H1 (cell line): ENCODE results near the gene TDRKH. TPM values are rescaled to one million over a fixed set of nuclear protein-coding genes. Genes with fewer than 3 reads are reported as not detected.

Experiments
- CTCF ChIA-PET: fragments of 300-600 bp; sonication (Branson Sonifier 250); formaldehyde crosslinking; loops from one replicate; lab custom pipeline; 2021; ENCODE audit not compliant: partially characterized antibody; lab: Charles Lee
- POLR2A ChIA-PET: fragments of 300-600 bp; sonication (Branson Sonifier 250); formaldehyde crosslinking; loops from one replicate; lab custom pipeline; 2021; ENCODE audit warnings: inconsistent platforms; ENCODE audit not compliant: partially characterized antibody; lab: Charles Lee
- DNase-seq, 2 experiments: peaks; one replicate each; pipeline versions ENCODE4 v3.0.0 to v3.0.0-alpha.2; 2010 to 2022; ENCODE audit warnings: low spot score in 2 of 2, low read depth in 1 of 2, mixed read lengths in 1 of 2
- FAIRE-seq: peaks from 2 replicates; lab custom pipeline; 2011; peaks lifted over from hg19 to GRCh38; lab: Jason Lieb, UNC
- H2AFZ ChIP-seq: 2 replicates; pipeline ENCODE4 v1.8.1; 2012; ENCODE audit warnings: low read length, inconsistent platforms
- H2AK5ac ChIP-seq: 2 replicates; pipeline ENCODE4 v1.6.1; 2013; ENCODE audit warnings: low read depth, low read length
- H2BK120ac ChIP-seq: replicated peaks from 2 replicates; pipeline ENCODE3; 2013; ENCODE audit warnings: low read depth, low read length, inconsistent platforms
- H2BK12ac ChIP-seq: 2 replicates; pipeline ENCODE4 v1.6.1; 2013; ENCODE audit warnings: low read depth, low read length
- H2BK15ac ChIP-seq: 2 replicates; pipeline ENCODE4 v1.6.1; 2013; ENCODE audit warnings: low read length
- H2BK20ac ChIP-seq: 2 replicates; pipeline ENCODE4 v1.6.1; 2013; ENCODE audit warnings: low read length
- H2BK5ac ChIP-seq: 2 replicates; pipeline ENCODE4 v1.6.1; 2013; ENCODE audit warnings: low read depth, low read length
- H3K14ac ChIP-seq: 2 replicates; pipeline ENCODE4 v1.6.1; 2013; ENCODE audit warnings: inconsistent platforms; ENCODE audit not compliant: insufficient read length
- H3K18ac ChIP-seq: 2 replicates; pipeline ENCODE4 v1.6.1; 2013; ENCODE audit warnings: low read length; ENCODE audit errors: extremely low read depth
- H3K23ac ChIP-seq: 2 replicates; pipeline ENCODE4 v1.6.1; 2013; ENCODE audit warnings: inconsistent platforms; ENCODE audit not compliant: insufficient read length
- H3K23me2 ChIP-seq: 2 replicates; pipeline ENCODE4 v1.6.1; 2013; ENCODE audit warnings: low read depth, low read length
- H3K27ac ChIP-seq: 2 replicates; pipeline ENCODE4 v1.6.1; 2011; ENCODE audit warnings: low read depth, low read length, inconsistent platforms
- H3K27me3 ChIP-seq, 4 experiments: replicated peaks in 1 of 4; 1 replicate in 1 of 4; 2 replicates in 3 of 4; pipeline versions ENCODE4 v1.6.1 to v1.8.1; 2011 to 2013; ENCODE audit warnings: low read length in 3 of 4, mild to moderate bottlenecking in 3 of 4, inconsistent platforms in 2 of 4, mixed read lengths in 2 of 4, moderate library complexity in 1 of 4; ENCODE audit not compliant: control insufficient read depth in 3 of 4, insufficient read depth in 3 of 4; ENCODE audit errors: extremely low read depth in 1 of 4
- H3K36me3 ChIP-seq, 4 experiments: 2 replicates each; pipeline versions ENCODE4 v1.6.1 to v1.8.1; 2011 to 2013; ENCODE audit warnings: mild to moderate bottlenecking in 4 of 4, low read length in 3 of 4, moderate library complexity in 2 of 4, control low read depth in 1 of 4, inconsistent platforms in 1 of 4; ENCODE audit not compliant: insufficient read depth in 4 of 4, control insufficient read depth in 2 of 4
- H3K4ac ChIP-seq: replicated peaks from 2 replicates; pipeline ENCODE3; 2013; ENCODE audit warnings: low read length, low read depth, mixed read lengths, inconsistent platforms; ENCODE audit not compliant: insufficient read length
- H3K4me1 ChIP-seq, 4 experiments: replicated peaks in 1 of 4; 1 replicate in 1 of 4; 2 replicates in 3 of 4; pipeline versions ENCODE4 v1.6.1 to v1.8.1; 2011 to 2013; ENCODE audit warnings: low read length in 3 of 4, inconsistent platforms in 2 of 4, mixed read lengths in 1 of 4; ENCODE audit not compliant: insufficient read depth in 4 of 4, control insufficient read depth in 3 of 4
- H3K4me2 ChIP-seq, 2 experiments: 2 replicates each; pipeline versions ENCODE4 v1.6.1 to v1.8.1; 2011 to 2013; ENCODE audit warnings: low read depth in 2 of 2, low read length in 2 of 2, control low read depth in 1 of 2, inconsistent platforms in 1 of 2, mild to moderate bottlenecking in 1 of 2; ENCODE audit not compliant: insufficient read depth in 1 of 2
- H3K4me3 ChIP-seq, 4 experiments: fragments of 200-600, 300-600 bp in 1 of 4; sonication (generic), shearing (Covaris generic), sonication (Bioruptor Twin) in 1 of 4; 2 replicates each; pipeline versions ENCODE4 v1.5.1 to v1.8.1; 2011 to 2016; ENCODE audit warnings: low read length in 4 of 4, low read depth in 3 of 4, control low read depth in 2 of 4, inconsistent platforms in 2 of 4, mild to moderate bottlenecking in 2 of 4, mixed read lengths in 1 of 4, moderate library complexity in 1 of 4; ENCODE audit not compliant: insufficient read depth in 2 of 4; ENCODE audit errors: extremely low read depth in 1 of 4
- H3K56ac ChIP-seq: replicated peaks from 2 replicates; pipeline ENCODE3; 2013; ENCODE audit warnings: low read depth, mild to moderate bottlenecking, mixed read lengths, low read length, inconsistent platforms; ENCODE audit not compliant: insufficient read length
- H3K79me1 ChIP-seq: 2 replicates; pipeline ENCODE4 v1.6.1; 2013; ENCODE audit warnings: low read depth, low read length, control low read depth
- H3K79me2 ChIP-seq, 2 experiments: 2 replicates each; pipeline versions ENCODE4 v1.6.1 to v1.8.1; 2012 to 2013; ENCODE audit warnings: low read length in 2 of 2, mild to moderate bottlenecking in 2 of 2, inconsistent platforms in 1 of 2; ENCODE audit not compliant: insufficient read depth in 2 of 2, control insufficient read depth in 1 of 2
- H3K9ac ChIP-seq, 4 experiments: replicated peaks in 1 of 4; 1 replicate in 1 of 4; 2 replicates in 3 of 4; pipeline versions ENCODE4 v1.6.1 to v1.8.1; 2011 to 2013; ENCODE audit warnings: low read depth in 3 of 4, low read length in 3 of 4, control low read depth in 2 of 4, mild to moderate bottlenecking in 2 of 4, moderate library complexity in 2 of 4, inconsistent platforms in 1 of 4; ENCODE audit errors: extremely low read depth in 1 of 4
- H3K9me3 ChIP-seq, 2 experiments: 2 replicates each; pipeline versions ENCODE4 v1.6.1 to v1.8.1; 2012 to 2013; ENCODE audit warnings: mild to moderate bottlenecking in 2 of 2, moderate library complexity in 2 of 2, control low read depth in 1 of 2, inconsistent platforms in 1 of 2, low read depth in 1 of 2, low read length in 1 of 2, mixed read lengths in 1 of 2; ENCODE audit not compliant: insufficient read depth in 2 of 2
- H4K20me1 ChIP-seq, 2 experiments: replicated peaks in 1 of 2; 2 replicates each; pipeline versions ENCODE3 to v1.8.1; 2011 to 2013; ENCODE audit warnings: inconsistent platforms in 2 of 2, low read length in 2 of 2, mild to moderate bottlenecking in 1 of 2; ENCODE audit not compliant: insufficient read depth in 2 of 2, control insufficient read depth in 1 of 2
- H4K5ac ChIP-seq: 2 replicates; pipeline ENCODE4 v1.6.1; 2013; ENCODE audit warnings: low read length, low read depth, mixed read lengths, inconsistent platforms; ENCODE audit not compliant: insufficient read length
- H4K8ac ChIP-seq: 2 replicates; pipeline ENCODE4 v1.8.0; 2013; ENCODE audit warnings: mild to moderate bottlenecking, moderate library complexity, low read length, inconsistent platforms; ENCODE audit not compliant: insufficient read depth; ENCODE audit errors: extremely low read depth
- H4K91ac ChIP-seq: replicated peaks from 2 replicates; pipeline ENCODE3; 2013; ENCODE audit warnings: low read length, mixed read lengths, inconsistent platforms; ENCODE audit not compliant: insufficient read length
- BCL11A ChIP-seq, 2 experiments: IDR thresholded peaks; one replicate each; pipeline ENCODE4 v1.6.1; 2011; ENCODE audit warnings: low read depth in 2 of 2, low read length in 2 of 2, mild to moderate bottlenecking in 2 of 2
- CBX5 ChIP-seq: fragments of 300-800, 300-1000 bp; sonication (generic); IDR thresholded peaks from 2 replicates; pipeline ENCODE4 v1.7.1; 2016; ENCODE audit warnings: antibody characterized with exemption, low read length, low read depth
- CBX8 ChIP-seq: fragments of 300-800, 300-1000 bp; sonication (generic); IDR thresholded peaks from 2 replicates; pipeline ENCODE4 v1.7.1; 2016; ENCODE audit warnings: low read depth, low read length, borderline replicate concordance
- FOSL1 ChIP-seq: IDR thresholded peaks from 2 replicates; pipeline ENCODE4 v1.6.1; 2011; ENCODE audit warnings: mild to moderate bottlenecking, low read depth, low read length, moderate library complexity; ENCODE audit not compliant: insufficient read depth
- HDAC2 ChIP-seq, 2 experiments: fragments of 300-600 bp in 1 of 2; sonication (generic) in 1 of 2; IDR thresholded peaks; 2 replicates each; pipeline ENCODE4 v1.6.1; 2011 to 2012; ENCODE audit warnings: low read depth in 2 of 2, low read length in 2 of 2, mild to moderate bottlenecking in 2 of 2, moderate library complexity in 2 of 2, borderline replicate concordance in 1 of 2, inconsistent platforms in 1 of 2
- HDAC6 ChIP-seq: IDR thresholded peaks from one replicate; pipeline ENCODE4 v1.7.1; 2012; ENCODE audit warnings: low read depth, mild to moderate bottlenecking, inconsistent platforms, low read length, moderate library complexity
- JUN ChIP-seq: IDR thresholded peaks from 2 replicates; pipeline ENCODE4 v1.6.1; 2011; ENCODE audit warnings: low read depth, mild to moderate bottlenecking, improper control_type of control experiment, low read length
- KDM4A ChIP-seq: IDR thresholded peaks from one replicate; pipeline ENCODE4 v1.7.1; 2012; ENCODE audit warnings: low read depth, mild to moderate bottlenecking, moderate library complexity, low read length, inconsistent platforms; ENCODE audit not compliant: severe bottlenecking
- MAFK ChIP-seq: IDR thresholded peaks from 2 replicates; pipeline ENCODE4 v1.6.1; 2012; ENCODE audit warnings: low read depth, mild to moderate bottlenecking, improper control_type of control experiment, low read length
- POLR2A ChIP-seq, 2 experiments: IDR thresholded peaks; 1 replicate in 1 of 2; 2 replicates in 1 of 2; pipeline ENCODE4 v1.6.1; 2011; ENCODE audit warnings: low read depth in 2 of 2, low read length in 2 of 2, mild to moderate bottlenecking in 2 of 2; ENCODE audit errors: control extremely low read depth in 1 of 2
- SIX5 ChIP-seq: IDR thresholded peaks from 2 replicates; pipeline ENCODE4 v1.6.1; 2011; ENCODE audit warnings: mild to moderate bottlenecking, low read depth, low read length
- SP2 ChIP-seq: IDR thresholded peaks from 2 replicates; pipeline ENCODE4 v1.6.1; 2012; ENCODE audit warnings: mild to moderate bottlenecking, low read length, inconsistent platforms
- TBP ChIP-seq: IDR thresholded peaks from 2 replicates; pipeline ENCODE4 v1.6.1; 2011; ENCODE audit warnings: low read depth, low read length, improper control_type of control experiment
- ZNF274 ChIP-seq: IDR thresholded peaks from 2 replicates; pipeline ENCODE4 v1.7.0; 2012; ENCODE audit warnings: low read length, borderline replicate concordance; ENCODE audit errors: extremely low read depth
- WGBS, 2 experiments: shearing (Covaris generic) in 1 of 2; methylation state at CpG; one replicate each; pipeline versions ENCODE4 v1.1.6 to v1.1.7; 2013 to 2015; ENCODE audit warnings: low lambda C conversion rate in 2 of 2, mixed read lengths in 2 of 2, inconsistent platforms in 1 of 2, low coverage in 1 of 2, missing lambda C conversion rate in 1 of 2; ENCODE audit not compliant: insufficient replicate concordance in 2 of 2, insufficient coverage in 1 of 2, insufficient read length in 1 of 2; ENCODE audit errors: extremely low coverage in 1 of 2, missing lambda C conversion rate in 1 of 2; 5-methylcytosine and 5-hydroxymethylcytosine counted together
- polyA plus RNA-seq, 7 experiments: library from polyadenylated mRNA; depleted of rRNA in 3 of 7; stranded (reverse) in 5 of 7; unstranded in 2 of 7; fragments of >200 nt in 5 of 7; fragments of 200-250 nt in 2 of 7; gene quantifications; 1 replicate in 5 of 7; 2 replicates in 1 of 7; 4 replicates in 1 of 7; pipeline versions ENCODE4 v1.2.1 to v1.2.3, GENCODE V29; 2011 to 2013; ENCODE audit warnings: missing spikeins in 2 of 7, mixed read lengths in 2 of 7
- total RNA-seq: library from RNA; stranded (reverse); fragmentation: NEBNext Ultra II Directional; extraction: Animal tissue kit (Norgen Biotek cat#: 25700); gene quantifications from 2 replicates; pipeline ENCODE4 v1.2.1, GENCODE V29; 2021

TDRKH gene
- total and polyA plus RNA-seq, 2 of the 8 experiments (the other 6 are each of a cell fraction or from before 2014, with no cell fraction given) = 9.9 to 26.1 TPM

GRCh38 chr1:151801310-151801820, 11.1 kb upstream of the TDRKH start:
- 97% methylated on average over 12 of the region's 12 CpGs; no CpG with 5 or more reads in 1 of the 2 experiments for WGBS, 2 experiments
- H3K79me2 ChIP-seq = no peaks in the 10 kb centered on the region
- H2BK12ac ChIP-seq = no peak overlapping the region
- H4K8ac ChIP-seq = 0 out of 2 replicates have a peak overlapping the region, but pooled peaks have one; percentile 8
- no peak overlapping the region for H3K27ac ChIP-seq
- TF ChIP-seq HDAC2 (IDR thresholded peaks at IDR 0.05; ENCODE audit: borderline replicate concordance in 1 of 2, low read depth in 2 of 2, low read length in 2 of 2) (no peak), KDM4A (no peak), JUN (no peak), HDAC6 (no peak), SP2 (no peak), ZNF274 (no peak), CBX5 (no peak), SIX5 (no peak), BCL11A (IDR thresholded peaks at IDR 0.05; ENCODE audit: low read depth in 2 of 2, low read length in 2 of 2) (no peak), POLR2A (IDR thresholded peaks at IDR 0.05; ENCODE audit: control extremely low read depth in 1 of 2, low read depth in 2 of 2, low read length in 2 of 2) (no peak), CBX8 (no peak), FOSL1 (no peak), MAFK (no peak), TBP (no peak)
- no peak overlapping the region for H2BK15ac ChIP-seq
- no peak overlapping the region for H3K9ac ChIP-seq
- no peak overlapping the region for H2AK5ac ChIP-seq
- H4K91ac ChIP-seq = no peak overlapping the region
- ChIA-PET CTCF (interaction anchor here (1.6 to 2.4 kb wide), 4 partner anchors 10 to 33 kb away, joined by 5 to 9 read pairs (median 8); partner anchors contain the start of gene TDRKH), POLR2A (interaction anchor here (1.4 to 3.2 kb wide), 2 partner anchors 10 to 38 kb away, joined by 3 to 9 read pairs; partner anchors contain the start of gene MRPL9)
- H2BK20ac ChIP-seq = no peak overlapping the region
- no peaks in the 10 kb centered on the region for H3K36me3 ChIP-seq
- H2AFZ ChIP-seq = no peak overlapping the region
- no peak overlapping the region for H3K14ac ChIP-seq
- H3K56ac ChIP-seq = no peak overlapping the region
- H3K23ac ChIP-seq = no peak overlapping the region
- H4K20me1 ChIP-seq = no peaks in the 10 kb centered on the region
- FAIRE-seq (no peak), DNase-seq (no peak)
- H3K27me3 ChIP-seq = peaks cover 0 to 3% (median 1%) of the 10 kb centered on the region in 4 experiments; a peak in 1 of 7 replicates
- no peak overlapping the region for H2BK120ac ChIP-seq
- no peak overlapping the region for H2BK5ac ChIP-seq
- no peak overlapping the region for H3K4me3 ChIP-seq
- H3K23me2 ChIP-seq = no peaks in the 10 kb centered on the region
- no peaks in the 10 kb centered on the region; a peak in 1 of 7 replicates for H3K4me1 ChIP-seq
- H4K5ac ChIP-seq = no peak overlapping the region
- H3K9me3 ChIP-seq = no peaks in the 10 kb centered on the region
- H3K4me2 ChIP-seq = no peak overlapping the region
- no peak overlapping the region for H3K18ac ChIP-seq
- H3K4ac ChIP-seq = no peak overlapping the region
- no peaks in the 10 kb centered on the region for H3K79me1 ChIP-seq
